HCEC 1CT (cell line): Measurements from ENCODE around the gene ITGB8.
"Not testable (repeated sequence)": the region's sequence is repeated elsewhere in the genome, so short reads cannot be mapped to it uniquely, and the experiment has no call there.

Source experiments
- DNase-seq: peaks from one replicate; pipeline ENCODE4 v3.0.0-alpha.2; 2017

The ITGB8 gene

GRCh38 chr7:20330239-20330927 lies at the start of gene ITGB8:
TSS of gene ITGB8 (plus strand) at chr7:20330900. CDS start at chr7:20331807, 907 bp downstream.
- DNase-seq = peak; percentile 88

GRCh38 chr7:20282959-20283358 lies 47.7 kb upstream of the ITGB8 start:
- peak; percentile 11 for DNase-seq

GRCh38 chr7:20283385-20283784 lies 47.3 kb upstream of the ITGB8 start:
- DNase-seq = no peak

- DNase-seq = no peak
Measured at GRCh38 chr7:20284003-20284770, 46.5 kb upstream of the ITGB8 start.

- DNase-seq = peak; percentile 26
Measured at GRCh38 chr7:20284771-20285143, 45.9 kb upstream of the ITGB8 start.

GRCh38 chr7:20287317-20287716 lies 43.4 kb upstream of the ITGB8 start:
- no peak for DNase-seq

GRCh38 chr7:20288036-20288435 lies 42.7 kb upstream of the ITGB8 start:
- DNase-seq = no peak

GRCh38 chr7:20290505-20291111 lies 40.1 kb upstream of the ITGB8 start:
- no peak for DNase-seq

- DNase-seq = no peak
Measured at GRCh38 chr7:20293336-20293735, 37.4 kb upstream of the ITGB8 start.

GRCh38 chr7:20296444-20296843 lies 34.3 kb upstream of the ITGB8 start:
- no peak for DNase-seq

GRCh38 chr7:20296901-20297300 lies 33.8 kb upstream of the ITGB8 start:
- DNase-seq = no peak

- no peak for DNase-seq
Measured at GRCh38 chr7:20298486-20298901, 32.2 kb upstream of the ITGB8 start.

GRCh38 chr7:20299145-20299544 lies 31.6 kb upstream of the ITGB8 start:
- DNase-seq = no peak

- DNase-seq = no peak
Measured at GRCh38 chr7:20299647-20300312, 30.9 kb upstream of the ITGB8 start.

GRCh38 chr7:20301311-20301939 lies 29.3 kb upstream of the ITGB8 start:
- peak; percentile 76 for DNase-seq

- DNase-seq = not testable (repeated sequence)
Measured at GRCh38 chr7:20302300-20302699, 28.4 kb upstream of the ITGB8 start.

- no peak for DNase-seq
Measured at GRCh38 chr7:20302891-20303290, 27.8 kb upstream of the ITGB8 start.

GRCh38 chr7:20304366-20304765 lies 26.3 kb upstream of the ITGB8 start:
- no peak for DNase-seq

GRCh38 chr7:20305726-20306125 lies 25.0 kb upstream of the ITGB8 start:
- DNase-seq = no peak

GRCh38 chr7:20306180-20306946 lies 24.3 kb upstream of the ITGB8 start:
- DNase-seq = no peak

GRCh38 chr7:20307119-20307518 lies 23.6 kb upstream of the ITGB8 start:
- DNase-seq = no peak

GRCh38 chr7:20307901-20308300 lies 22.8 kb upstream of the ITGB8 start:
- DNase-seq = no peak
